Ovary (tissue), 9 donors: ENCODE data around the gene CKAP5. TPM values are rescaled to one million over a fixed set of nuclear protein-coding genes. Genes with fewer than 3 reads are reported as not detected.
A peak's percentile ranks its signal among the peaks of the same experiment; 100 is the strongest.

Experiments used
- DNase-seq, 5 donors: peaks; one replicate each; pipeline ENCODE4 v3.0.0-alpha.2; 2019 to 2020
- H3K27ac ChIP-seq, 2 donors: fragments of 200-600 bp; one replicate each; pipeline versions ENCODE4 v1.5.1 to v1.8.0; 2019 to 2022
- H3K27me3 ChIP-seq: fragments of 200-600 bp; one replicate; pipeline ENCODE4 v1.8.0; 2022
- H3K36me3 ChIP-seq: fragments of 200-600 bp; sonication (generic); one replicate; pipeline ENCODE4 v1.5.1; 2019
- H3K4me1 ChIP-seq: one replicate; pipeline ENCODE4 v1.8.1; 2013; ENCODE audit warnings: mild to moderate bottlenecking, moderate library complexity; ENCODE audit not compliant: insufficient read depth
- H3K4me3 ChIP-seq: fragments of 200-600 bp; sonication (generic); one replicate; pipeline ENCODE4 v1.5.1; 2017
- H3K9me3 ChIP-seq, 2 donors: fragments of 200-600 bp in 1 of 2; sonication (generic) in 1 of 2; one replicate each; pipeline versions ENCODE4 v1.5.1 to v1.8.1; 2013 to 2019; ENCODE audit warnings: mild to moderate bottlenecking in 1 of 2, moderate library complexity in 1 of 2
- CTCF ChIP-seq, 3 donors: fragments of 450-650 bp in 2 of 3; fragments of 200-600 bp in 1 of 3; IDR thresholded peaks; one replicate each; pipeline versions ENCODE4 v1.5.1 to v1.8.0; 2016 to 2022; ENCODE audit warnings: antibody characterized with exemption in 3 of 3, mild to moderate bottlenecking in 1 of 3
- EP300 ChIP-seq: sonication (generic); formaldehyde crosslinking; IDR thresholded peaks from one replicate; pipeline ENCODE4 v1.6.1; 2017; ENCODE audit warnings: antibody characterized with exemption
- POLR2A ChIP-seq: fragments of 450-650 bp; IDR thresholded peaks from one replicate; pipeline ENCODE4 v1.6.1; 2017; ENCODE audit warnings: antibody characterized with exemption, mild to moderate bottlenecking, moderate library complexity
- WGBS, 3 donors: extraction: QIAGEN DNeasy Blood & Tissue Kit in 1 of 3; methylation state at CpG; one replicate each; pipeline versions ENCODE4 v1.1.5 to v1.1.7; 2013 to 2017; 5-methylcytosine and 5-hydroxymethylcytosine counted together
- intact Hi-C, 4 donors: fragments of 100-400 bp; cut with DNase I; formaldehyde crosslinking; loops; one replicate each; pipeline versions ENCODE4 v1.11.0 to v1.15.1; 2022 to 2023
- polyA plus RNA-seq, 2 donors: library from polyadenylated mRNA; stranded (reverse); fragments of 200-250 nt in 1 of 2; fragments of 350-450 nt in 1 of 2; fragmentation: Illumina TruSeq in 1 of 2; extraction: RNeasy Lipid Tissue Mini Kit (QIAGEN cat#74804) in 1 of 2; gene quantifications; one replicate each; pipeline ENCODE4 v1.2.3, GENCODE V29; 2013 to 2014
- total RNA-seq, 7 donors: library from RNA; depleted of rRNA in 2 of 7; stranded (reverse); fragments of >200 nt in 2 of 7; fragmentation: NEBNext Ultra II Directional in 3 of 7; extraction: Animal tissue kit (Norgen Biotek cat#: 25700) in 3 of 7; gene quantifications; one replicate each; pipeline versions ENCODE4 v1.1.0 to v1.2.4, GENCODE V29; 2016 to 2023
- donor health status: DM: no; HTN: no; CAD: no; lungs with moderate emphysema.
- donor health status: DM: no; HTN: no; CAD: no.
- donor health status: Bipolar disorder and iron deficiency.
- donor health status: DM: yes; HTN: yes; CAD: no.
- donor health status: DM: no; HTN: no; CAD: no.
- donor health status: DM: yes; HTN: yes; CAD: no.

The CKAP5 gene
- total and polyA plus RNA-seq, 9 donors, result 25.8 to 110 (median 91.5) TPM

GRCh38 chr11:46736146-46736545, 109.9 kb downstream of the CKAP5 start:
- H3K27ac ChIP-seq, result no peak overlapping the region
- no peak for DNase-seq
- TF ChIP-seq CTCF (IDR thresholded peaks at IDR 0.05) (no peak), EP300 (no peak), POLR2A (no peak)
- H3K9me3 ChIP-seq, result no peaks in the 10 kb centered on the region
- H3K36me3 ChIP-seq, result no peaks in the 10 kb centered on the region
- H3K4me1 ChIP-seq, result peaks cover 1% of the 10 kb centered on the region
- intact Hi-C loops, result no loop called here
- H3K4me3 ChIP-seq, result no peak overlapping the region
- 90 to 92% (median 91%) methylated on average over 7 of the region's 7 CpGs for WGBS, 3 donors
- no peaks in the 10 kb centered on the region for H3K27me3 ChIP-seq

GRCh38 chr11:46733234-46733633, 112.8 kb downstream of the CKAP5 start:
- WGBS, 3 donors, result 59 to 92% (median 84%) methylated on average over 1 of the region's 1 CpG
- DNase-seq, result no peak
- H3K9me3 ChIP-seq, result no peaks in the 10 kb centered on the region
- TF ChIP-seq EP300, result no peak
- no peak for TF ChIP-seq POLR2A
- TF ChIP-seq CTCF (IDR thresholded peaks at IDR 0.05), result no peak
- H3K4me3 ChIP-seq, result no peak overlapping the region
- intact Hi-C loops, result no loop called here
- no peaks in the 10 kb centered on the region for H3K4me1 ChIP-seq
- H3K27ac ChIP-seq, result no peak overlapping the region
- H3K36me3 ChIP-seq, result no peaks in the 10 kb centered on the region
- H3K27me3 ChIP-seq, result no peaks in the 10 kb centered on the region

- Histone ChIP-seq H3K36me3 (no peaks in the 10 kb centered on the region), H3K4me3 (no peak overlapping the region), H3K27ac (no peak overlapping the region), H3K27me3 (no peaks in the 10 kb centered on the region), H3K9me3 (no peaks in the 10 kb centered on the region), H3K4me1 (no peaks in the 10 kb centered on the region)
- DNase-seq, result no peak
- TF ChIP-seq CTCF (IDR thresholded peaks at IDR 0.05) (no peak), EP300 (no peak), POLR2A (no peak)
- WGBS, 3 donors, result 61 to 70% (median 63%) methylated on average over 4 of the region's 4 CpGs
- intact Hi-C loops, result no loop called here
Observed at GRCh38 chr11:46731545-46731944, 114.5 kb downstream of the CKAP5 start.

GRCh38 chr11:46729110-46730027, 116.7 kb downstream of the CKAP5 start:
- TF ChIP-seq EP300 (no peak), CTCF (IDR thresholded peaks at IDR 0.05) (no peak), POLR2A (no peak)
- no peaks in the 10 kb centered on the region for H3K4me1 ChIP-seq
- H3K27ac ChIP-seq, result no peak overlapping the region
- no peaks in the 10 kb centered on the region for H3K9me3 ChIP-seq
- no peaks in the 10 kb centered on the region for H3K36me3 ChIP-seq
- DNase-seq, result peak in 2 of 5 donors; percentile 16 to 24
- no peak overlapping the region for H3K4me3 ChIP-seq
- intact Hi-C loops, result no loop called here
- WGBS, 3 donors, result 81 to 85% (median 84%) methylated on average over 24 of the region's 24 CpGs
- H3K27me3 ChIP-seq, result no peaks in the 10 kb centered on the region
